Breast epithelium (tissue), 3 donors: Measurements from ENCODE around the gene GATAD2B.

ENCODE experiments used
- POLR2AphosphoS5 ChIP-seq, 3 donors: sonication (generic); formaldehyde crosslinking; IDR thresholded peaks; one replicate each; pipeline ENCODE4 v1.6.1; 2017; ENCODE audit warnings: antibody characterized with exemption in 3 of 3
- TF ChIP-seq, protein P1 (sequence below), 3 donors: fragments of 450-650 bp; IDR thresholded peaks; one replicate each; pipeline ENCODE4 v1.5.1; 2016 to 2017; ENCODE audit warnings: antibody characterized with exemption in 3 of 3, mild to moderate bottlenecking in 3 of 3, moderate library complexity in 3 of 3

DNA sequence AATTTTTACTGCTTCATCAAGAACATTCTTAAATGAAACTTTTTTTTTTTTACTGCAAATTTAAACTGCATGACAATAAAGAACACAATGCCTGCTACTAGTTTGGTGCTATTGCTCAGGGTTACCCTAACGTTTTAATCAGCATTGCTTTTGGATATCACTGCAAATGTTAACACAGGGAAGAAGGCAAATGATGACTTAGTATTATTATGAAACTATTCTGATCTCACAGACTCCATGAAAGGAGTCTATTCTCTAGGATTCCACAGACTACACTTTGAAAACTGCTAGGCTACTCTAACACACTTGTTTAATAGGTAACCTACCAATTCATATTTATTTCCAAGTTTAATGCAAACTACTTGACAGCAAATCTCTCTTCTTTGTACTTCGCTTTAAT lies 49.8 kb downstream of the GATAD2B start:
- TF ChIP-seq, protein P1, sequence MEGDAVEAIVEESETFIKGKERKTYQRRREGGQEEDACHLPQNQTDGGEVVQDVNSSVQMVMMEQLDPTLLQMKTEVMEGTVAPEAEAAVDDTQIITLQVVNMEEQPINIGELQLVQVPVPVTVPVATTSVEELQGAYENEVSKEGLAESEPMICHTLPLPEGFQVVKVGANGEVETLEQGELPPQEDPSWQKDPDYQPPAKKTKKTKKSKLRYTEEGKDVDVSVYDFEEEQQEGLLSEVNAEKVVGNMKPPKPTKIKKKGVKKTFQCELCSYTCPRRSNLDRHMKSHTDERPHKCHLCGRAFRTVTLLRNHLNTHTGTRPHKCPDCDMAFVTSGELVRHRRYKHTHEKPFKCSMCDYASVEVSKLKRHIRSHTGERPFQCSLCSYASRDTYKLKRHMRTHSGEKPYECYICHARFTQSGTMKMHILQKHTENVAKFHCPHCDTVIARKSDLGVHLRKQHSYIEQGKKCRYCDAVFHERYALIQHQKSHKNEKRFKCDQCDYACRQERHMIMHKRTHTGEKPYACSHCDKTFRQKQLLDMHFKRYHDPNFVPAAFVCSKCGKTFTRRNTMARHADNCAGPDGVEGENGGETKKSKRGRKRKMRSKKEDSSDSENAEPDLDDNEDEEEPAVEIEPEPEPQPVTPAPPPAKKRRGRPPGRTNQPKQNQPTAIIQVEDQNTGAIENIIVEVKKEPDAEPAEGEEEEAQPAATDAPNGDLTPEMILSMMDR (IDR thresholded peaks at IDR 0.05), result no peak
- TF ChIP-seq POLR2AphosphoS5 (IDR thresholded peaks at IDR 0.05), result no peak
